ENCODE results near the gene IQSEC2.

IQSEC2 gene

GRCh38 chrX:53236025-53236679 lies 45.2 kb downstream of the IQSEC2 start:
- Histone ChIP-seq H3F3A (ENCODE audit: insufficient read depth, low read length) (no peaks in the 10 kb centered on the region), H3K4me3 (ENCODE audit: low read depth, low read length, poor library complexity, severe bottlenecking) (no peak overlapping the region), H3K79me2 (ENCODE audit: insufficient read depth, low read length) (no peaks in the 10 kb centered on the region), H3K9me2 (ENCODE audit: low read depth, low read length) (no peaks in the 10 kb centered on the region), H3K9ac (ENCODE audit: low read length) (no peak overlapping the region), H2AFZ (ENCODE audit: low read length) (no peak overlapping the region), H3K27ac (ENCODE audit: low read depth, low read length, poor library complexity, severe bottlenecking) (no peak overlapping the region), H3K4me2 (ENCODE audit: low read length) (no peak overlapping the region), H3K36me3 (ENCODE audit: insufficient read depth, low read length) (no peaks in the 10 kb centered on the region), H3K4me1 (ENCODE audit: insufficient read depth, low read length, severe bottlenecking) (no peaks in the 10 kb centered on the region), H3K9me3 (ENCODE audit: low read length) (no peaks in the 10 kb centered on the region), H3K27me3 (ENCODE audit: insufficient read depth, low read length) (no peaks in the 10 kb centered on the region), H4K20me1 (ENCODE audit: insufficient read depth, low read length) (no peaks in the 10 kb centered on the region)
- TF ChIP-seq EZH2 (IDR thresholded peaks at IDR 0.05; ENCODE audit: borderline replicate concordance, low read length) (no peak), CTCF (IDR thresholded peaks at IDR 0.05; ENCODE audit: low read length) (no peak)

- H3K4me1 ChIP-seq (ENCODE audit: insufficient read depth, low read length, severe bottlenecking): no peaks in the 10 kb centered on the region
- H3K27me3 ChIP-seq (ENCODE audit: insufficient read depth, low read length): no peaks in the 10 kb centered on the region
- no peaks in the 10 kb centered on the region for H3K36me3 ChIP-seq (ENCODE audit: insufficient read depth, low read length)
- no peak overlapping the region for H3K27ac ChIP-seq (ENCODE audit: low read depth, low read length, poor library complexity, severe bottlenecking)
- no peak overlapping the region for H3K9ac ChIP-seq (ENCODE audit: low read length)
- no peak overlapping the region for H2AFZ ChIP-seq (ENCODE audit: low read length)
- H3K4me3 ChIP-seq (ENCODE audit: low read depth, low read length, poor library complexity, severe bottlenecking): no peak overlapping the region
- no peak overlapping the region for H3K4me2 ChIP-seq (ENCODE audit: low read length)
- H3K9me3 ChIP-seq (ENCODE audit: low read length): no peaks in the 10 kb centered on the region
- no peaks in the 10 kb centered on the region for H3F3A ChIP-seq (ENCODE audit: insufficient read depth, low read length)
- H3K79me2 ChIP-seq (ENCODE audit: insufficient read depth, low read length): no peaks in the 10 kb centered on the region
- TF ChIP-seq EZH2 (IDR thresholded peaks at IDR 0.05; ENCODE audit: borderline replicate concordance, low read length): no peak
- TF ChIP-seq CTCF (IDR thresholded peaks at IDR 0.05; ENCODE audit: low read length): no peak
- no peaks in the 10 kb centered on the region for H4K20me1 ChIP-seq (ENCODE audit: insufficient read depth, low read length)
- no peaks in the 10 kb centered on the region for H3K9me2 ChIP-seq (ENCODE audit: low read depth, low read length)
These were observed 45.8 kb downstream of the IQSEC2 start for GRCh38 chrX:53235566-53235965.

GRCh38 chrX:53234484-53234883 lies 46.9 kb downstream of the IQSEC2 start:
- Histone ChIP-seq H3F3A (ENCODE audit: insufficient read depth, low read length) (no peaks in the 10 kb centered on the region), H3K4me2 (ENCODE audit: low read length) (no peak overlapping the region), H3K27ac (ENCODE audit: low read depth, low read length, poor library complexity, severe bottlenecking) (no peak overlapping the region), H3K36me3 (ENCODE audit: insufficient read depth, low read length) (no peaks in the 10 kb centered on the region), H3K27me3 (ENCODE audit: insufficient read depth, low read length) (no peaks in the 10 kb centered on the region), H2AFZ (ENCODE audit: low read length) (no peak overlapping the region), H3K79me2 (ENCODE audit: insufficient read depth, low read length) (no peaks in the 10 kb centered on the region), H3K9me2 (ENCODE audit: low read depth, low read length) (no peaks in the 10 kb centered on the region), H4K20me1 (ENCODE audit: insufficient read depth, low read length) (no peaks in the 10 kb centered on the region), H3K9me3 (ENCODE audit: low read length) (no peaks in the 10 kb centered on the region), H3K4me3 (ENCODE audit: low read depth, low read length, poor library complexity, severe bottlenecking) (no peak overlapping the region), H3K9ac (ENCODE audit: low read length) (no peak overlapping the region), H3K4me1 (ENCODE audit: insufficient read depth, low read length, severe bottlenecking) (no peaks in the 10 kb centered on the region)
- TF ChIP-seq EZH2 (IDR thresholded peaks at IDR 0.05; ENCODE audit: borderline replicate concordance, low read length) (no peak), CTCF (IDR thresholded peaks at IDR 0.05; ENCODE audit: low read length) (no peak)

Data from OCI-LY1 (cell line).